Testis (tissue), 5 donors: ENCODE results near the gene ETAA1. TPM values are rescaled to one million over a fixed set of nuclear protein-coding genes. Genes with fewer than 3 reads are reported as not detected.
A peak's percentile ranks its signal among the peaks of the same experiment; 100 is the strongest.

Source experiments
- DNase-seq: peaks from one replicate; pipeline ENCODE4 v3.0.0-alpha.2; 2019
- H3K27ac ChIP-seq, 2 donors: fragments of 200-600 bp; sonication (generic); one replicate each; pipeline ENCODE4 v1.5.1; 2019
- H3K27me3 ChIP-seq: fragments of 200-600 bp; sonication (generic); one replicate; pipeline ENCODE4 v1.5.1; 2019
- H3K36me3 ChIP-seq: fragments of 200-600 bp; sonication (generic); one replicate; pipeline ENCODE4 v1.5.1; 2017; ENCODE audit warnings: low read depth; ENCODE audit errors: missing control alignments
- H3K4me1 ChIP-seq: fragments of 200-600 bp; sonication (generic); one replicate; pipeline ENCODE4 v1.5.1; 2019
- H3K4me3 ChIP-seq, 2 donors: fragments of 200-600 bp; sonication (generic); one replicate each; pipeline ENCODE4 v1.5.1; 2017 to 2019
- H3K9me3 ChIP-seq: fragments of 200-600 bp; sonication (generic); one replicate; pipeline ENCODE4 v1.5.1; 2017
- CTCF ChIP-seq, 3 experiments: fragments of 450-650 bp in 2 of 3; fragments of 200-600 bp in 1 of 3; sonication (generic) in 1 of 3; IDR thresholded peaks; one replicate each; pipeline ENCODE4 v1.5.1; 2016 to 2019; ENCODE audit warnings: antibody characterized with exemption in 3 of 3, mild to moderate bottlenecking in 2 of 3, moderate library complexity in 1 of 3
- POLR2A ChIP-seq: fragments of 450-650 bp; IDR thresholded peaks from one replicate; pipeline ENCODE4 v1.6.1; 2017; ENCODE audit warnings: antibody characterized with exemption, mild to moderate bottlenecking, moderate library complexity
- WGBS, 2 donors: methylation state at CpG; one replicate each; pipeline ENCODE4 v1.1.5; 2018; 5-methylcytosine and 5-hydroxymethylcytosine counted together
- intact Hi-C: fragments of 100-400 bp; cut with DNase I; formaldehyde crosslinking; loops from one replicate; pipeline ENCODE4 v1.15.1; 2023; ENCODE audit warnings: low total_unique reads
- long read RNA-seq, 2 donors: transcript quantifications; one replicate each; lab custom pipeline, GENCODE V29; 2026
- polyA plus RNA-seq: library from polyadenylated mRNA; stranded (reverse); fragments of 350-450 nt; fragmentation: Illumina TruSeq; extraction: RNeasy Lipid Tissue Mini Kit (QIAGEN cat#74804); gene quantifications from one replicate; pipeline ENCODE4 v1.2.3, GENCODE V29; 2014; ENCODE audit warnings: low read depth, low replicate concordance; ENCODE audit not compliant: insufficient read depth
- total RNA-seq, 2 donors: library from RNA; depleted of rRNA; stranded (reverse); fragments of >200 nt; gene quantifications; one replicate each; pipeline ENCODE4 v1.2.3, GENCODE V29; 2016

Gene ETAA1
- total RNA-seq (10 to 100 TPM; 18.7 to 19.2 TPM), polyA plus RNA-seq (4.4 TPM)
- long read RNA-seq, donor 1, partial matches to known transcripts = 13 of 18 reads
- long read RNA-seq, donor 1, other reads (novel, unspliced or antisense) = 0 of 18 reads
- long read RNA-seq, donor 2, partial matches to known transcripts = 0 of 1 reads
- long read RNA-seq, donor 2, other reads (novel, unspliced or antisense) = 0 of 1 reads

- Histone ChIP-seq H3K36me3 (no peaks in the 10 kb centered on the region), H3K4me1 (no peaks in the 10 kb centered on the region), H3K27me3 (no peaks in the 10 kb centered on the region), H3K27ac (peak within 1 kb of the TSS; percentile 94 to 98), H3K4me3 (peak within 1 kb of the TSS; percentile 95 to 99), H3K9me3 (no peaks in the 10 kb centered on the region)
- TF ChIP-seq POLR2A (peak; percentile 42), CTCF (IDR thresholded peaks at IDR 0.05) (no peak)
- intact Hi-C loops = no loop called here
- DNase-seq = peak; percentile 97
- WGBS, 2 donors = 0% methylated on average over 46 to 61 of the region's 61 CpGs
Measured at GRCh38 chr2:67397143-67397986, at the start of gene ETAA1. ETAA1 (plus strand) TSS chr2:67397333; CDS start chr2:67397449, 116 bp downstream.

GRCh38 chr2:67366832-67367412 lies 30.2 kb upstream of the ETAA1 start:
- H3K27me3 ChIP-seq = no peaks in the 10 kb centered on the region
- DNase-seq = no peak
- no peaks in the 10 kb centered on the region for H3K9me3 ChIP-seq
- TF ChIP-seq POLR2A (no peak), CTCF (IDR thresholded peaks at IDR 0.05) (no peak)
- no peaks in the 10 kb centered on the region for H3K4me1 ChIP-seq
- no peak overlapping the region for H3K27ac ChIP-seq
- H3K36me3 ChIP-seq = no peaks in the 10 kb centered on the region
- H3K4me3 ChIP-seq = no peak overlapping the region
- intact Hi-C loops = no loop called here

- Histone ChIP-seq H3K9me3 (no peaks in the 10 kb centered on the region), H3K27ac (no peak overlapping the region), H3K27me3 (no peaks in the 10 kb centered on the region), H3K36me3 (no peaks in the 10 kb centered on the region), H3K4me3 (no peak overlapping the region), H3K4me1 (no peaks in the 10 kb centered on the region)
- WGBS, 2 donors = 61 to 63% methylated on average over 2 of the region's 2 CpGs
- intact Hi-C loops = no loop called here
- no peak for TF ChIP-seq POLR2A
- TF ChIP-seq CTCF (IDR thresholded peaks at IDR 0.05) = no peak
- no peak for DNase-seq
Measured at GRCh38 chr2:67374481-67374880, 22.7 kb upstream of the ETAA1 start.

GRCh38 chr2:67374949-67375348 lies 22.2 kb upstream of the ETAA1 start:
- no peak for TF ChIP-seq CTCF (IDR thresholded peaks at IDR 0.05)
- no peak for TF ChIP-seq POLR2A
- Histone ChIP-seq H3K4me3 (no peak overlapping the region), H3K27me3 (no peaks in the 10 kb centered on the region), H3K27ac (no peak overlapping the region), H3K36me3 (no peaks in the 10 kb centered on the region), H3K9me3 (no peaks in the 10 kb centered on the region), H3K4me1 (no peaks in the 10 kb centered on the region)
- DNase-seq = no peak
- intact Hi-C loops = no loop called here
- 24 to 27% methylated on average over 1 of the region's 1 CpG for WGBS, 2 donors
